SK-N-MC (cell line): ENCODE data around the gene FAM9C.

Experiments used
- EZH2 ChIP-seq: fragments of 200-600 bp; sonication (generic); IDR thresholded peaks from one replicate; pipeline ENCODE4 v1.6.1; 2017; ENCODE audit warnings: antibody characterized with exemption
- FOXP2 ChIP-seq: optimal IDR thresholded peaks from 2 replicates; pipeline ENCODE3; 2011; ENCODE audit warnings: mild to moderate bottlenecking, moderate library complexity; ENCODE audit not compliant: insufficient read depth; ENCODE audit errors: extremely low read length, control extremely low read depth
- POLR2AphosphoS5 ChIP-seq: IDR thresholded peaks from 2 replicates; pipeline ENCODE4 v1.6.1; 2012; ENCODE audit warnings: mild to moderate bottlenecking, low read depth, low read length, borderline replicate concordance

DNA sequence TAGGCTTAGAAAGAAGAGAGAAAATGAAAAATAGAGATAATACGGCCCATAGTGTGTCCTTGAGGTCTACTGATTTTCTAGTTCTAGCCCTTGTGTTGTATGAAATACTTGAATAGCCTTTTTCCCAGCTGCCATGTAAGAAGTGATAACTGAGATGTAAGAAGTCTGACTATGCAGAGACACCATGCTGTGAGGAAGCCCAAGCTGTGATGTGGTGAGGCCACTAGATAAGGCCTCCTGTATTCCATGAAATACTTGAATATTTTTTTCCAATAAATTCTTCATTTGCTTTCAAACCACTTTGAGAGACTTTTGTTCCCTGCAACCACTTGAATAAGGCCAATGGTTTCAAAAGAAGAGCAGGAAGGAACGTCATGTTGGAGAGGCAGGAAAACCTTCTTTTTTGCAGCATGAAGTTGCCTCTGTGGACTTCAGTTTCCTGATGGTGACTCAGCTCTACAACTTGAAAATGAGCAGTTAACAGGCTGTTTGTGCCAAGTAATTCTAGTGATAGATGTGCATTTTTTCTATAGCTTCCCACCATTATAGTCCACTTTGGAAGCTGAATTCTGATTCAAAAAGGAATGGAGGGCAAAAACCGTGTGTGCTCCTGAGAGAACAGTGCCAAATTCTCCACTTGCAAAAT is 25.5 kb upstream of the FAM9C start:
- TF ChIP-seq EZH2 (no peak), POLR2AphosphoS5 (no peak), FOXP2 (no peak)
